ENCODE results near the gene CEP41. TPM values are rescaled to one million over a fixed set of nuclear protein-coding genes. Genes with fewer than 3 reads are reported as not detected.
A peak's percentile ranks its signal among the peaks of the same experiment; 100 is the strongest.

The CEP41 gene
- total and polyA plus RNA-seq, 2 of the 13 experiments (the other 11 are each of a cell fraction or from before 2014, with no cell fraction given), result 8.7 to 9.0 TPM

DNA sequence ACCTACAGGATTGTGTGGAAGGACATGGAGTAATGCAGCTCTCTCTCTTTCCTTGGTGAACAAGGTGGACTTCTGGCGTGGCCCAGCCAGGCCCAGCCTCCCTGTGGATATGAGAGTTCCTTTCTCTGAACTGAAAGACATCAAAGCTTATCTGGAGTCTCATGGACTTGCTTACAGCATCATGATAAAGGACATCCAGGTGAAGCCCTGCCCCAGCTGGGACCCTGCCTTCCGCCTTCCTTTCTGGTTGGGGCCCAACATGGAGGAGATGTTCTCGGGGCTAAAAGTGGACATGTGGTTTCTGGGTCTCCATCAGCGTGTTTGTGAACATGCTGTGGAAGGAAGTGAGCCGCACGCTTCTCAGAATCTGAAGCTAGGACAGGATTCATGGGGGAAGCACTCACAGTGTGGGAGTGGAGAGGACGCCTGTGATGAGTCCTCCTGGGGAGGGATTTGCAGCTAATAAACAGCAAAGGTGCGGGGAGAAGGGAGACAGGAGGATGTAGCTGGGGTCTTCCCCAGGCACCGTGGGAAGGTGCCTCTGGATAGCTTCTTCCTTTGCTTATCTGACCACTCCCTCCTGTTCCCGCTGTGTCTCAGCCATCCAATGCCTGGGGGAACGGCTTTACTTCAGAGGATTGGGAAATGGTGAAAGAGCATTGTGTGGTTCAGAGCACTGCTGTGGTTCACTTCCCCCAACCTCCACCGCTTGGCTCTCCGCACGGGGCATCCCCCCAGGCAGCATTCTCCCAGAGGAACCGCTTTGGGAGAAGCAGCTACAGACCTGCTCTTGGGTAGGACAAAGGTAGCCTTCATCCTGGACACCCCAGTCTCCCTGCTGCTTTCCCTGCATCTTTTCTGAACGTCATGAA lies 90.7 kb downstream of the CEP41 start:
- no peak overlapping the region for H2AFZ ChIP-seq (ENCODE audit: low read length)
- H3K79me2 ChIP-seq (ENCODE audit: insufficient read depth, low read length), result no peaks in the 10 kb centered on the region
- 0 out of 2 replicates have a peak overlapping the region, but pooled peaks have one; percentile 5 for H3K4me2 ChIP-seq (ENCODE audit: low read depth, low read length)
- H3K36me3 ChIP-seq (replicated peaks in 1 of 2; ENCODE audit: control insufficient read depth in 1 of 2, insufficient read depth in 2 of 2, low read length in 2 of 2), result no peaks in the 10 kb centered on the region
- in situ Hi-C loops (cut with HindIII; ENCODE audit: extremely low pct_ligation_motif_present, low pct_unique_long_range_greater_than_20kb) (no loop called here), intact Hi-C loops (cut with micrococcal nuclease; ENCODE audit: unreplicated experiment) (no loop called here)
- H3K27ac ChIP-seq (ENCODE audit: extremely low read length, insufficient read depth, low read length), result no peak overlapping the region
- ATAC-seq, result peak; percentile 14; the same call in 1 of the 3 replicates
- no TSS peak for BruUV-seq (replicated peaks)
- H3K9ac ChIP-seq (ENCODE audit: insufficient read depth, low read depth, low read length), result no peak overlapping the region
- WGBS (ENCODE audit: low lambda C conversion rate), result 39% methylated on average over 11 of the region's 16 CpGs
- H4K20me1 ChIP-seq (ENCODE audit: insufficient read depth, low read length), result no peaks in the 10 kb centered on the region
- no peak for FAIRE-seq
- peaks cover 26% of the 10 kb centered on the region for H3K4me1 ChIP-seq (ENCODE audit: insufficient read depth, low read length)
- TF ChIP-seq SMAD9 (CRISPR knock-in tag; IDR thresholded peaks at IDR 0.05) (no peak), TP53 (CRISPR knock-in tag; conservative IDR thresholded peaks at IDR 0.05) (no peak), E2F5 (CRISPR knock-in tag; conservative IDR thresholded peaks at IDR 0.05) (no peak), PRPF4 (IDR thresholded peaks at IDR 0.05; ENCODE audit: low read depth, low read length, poor library complexity, severe bottlenecking) (no peak)
- peaks cover 5 to 19% of the 10 kb centered on the region in 2 experiments; a peak in 4 of 5 replicates for H3K27me3 ChIP-seq (ENCODE audit: control insufficient read depth in 1 of 2, insufficient read depth in 2 of 2, low read length in 2 of 2)
- no peak overlapping the region for H3K4me3 ChIP-seq (replicated peaks in 1 of 3; ENCODE audit: insufficient read depth in 1 of 3, low read depth in 2 of 3, low read length in 3 of 3)
- POLR2A ChIA-PET, result no interaction called here
- CTCF ChIA-PET (ENCODE audit: low intra/inter-chr PET ratio, low total read pairs), result no interaction called here
- H3K9me3 ChIP-seq (ENCODE audit: low read length), result no peaks in the 10 kb centered on the region
- DNase-seq (ENCODE audit: low spot score), result no peak

DNA sequence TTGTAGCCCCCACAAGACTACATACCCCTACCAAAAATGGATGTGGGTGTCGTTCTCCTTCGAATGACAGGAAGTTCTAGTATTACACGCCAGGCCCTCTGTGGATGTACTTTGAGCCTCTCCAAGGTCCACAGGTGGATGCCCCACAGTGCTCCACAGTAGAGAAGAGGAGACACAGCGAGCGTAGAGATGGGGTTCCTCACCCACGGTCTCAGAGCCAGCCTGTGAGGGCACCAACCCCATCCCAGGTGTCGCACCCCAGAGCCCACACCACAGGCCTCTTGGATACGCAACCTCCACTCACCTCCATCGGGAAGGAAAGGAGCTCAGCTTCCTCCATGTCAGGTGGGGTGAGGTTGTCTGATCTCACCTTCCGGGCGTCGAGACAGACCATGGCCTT lies 93.9 kb downstream of the CEP41 start:
- POLR2A ChIA-PET, result no interaction called here
- CTCF ChIA-PET (ENCODE audit: low intra/inter-chr PET ratio, low total read pairs), result no interaction called here
- peaks cover 5 to 19% of the 10 kb centered on the region in 2 experiments; a peak in 4 of 5 replicates for H3K27me3 ChIP-seq (ENCODE audit: control insufficient read depth in 1 of 2, insufficient read depth in 2 of 2, low read length in 2 of 2)
- ATAC-seq, result no peak
- H3K36me3 ChIP-seq (replicated peaks in 1 of 2; ENCODE audit: control insufficient read depth in 1 of 2, insufficient read depth in 2 of 2, low read length in 2 of 2), result no peaks in the 10 kb centered on the region
- H4K20me1 ChIP-seq (ENCODE audit: insufficient read depth, low read length), result no peaks in the 10 kb centered on the region
- no peak overlapping the region for H3K4me3 ChIP-seq (replicated peaks in 1 of 3; ENCODE audit: insufficient read depth in 1 of 3, low read depth in 2 of 3, low read length in 3 of 3)
- H3K27ac ChIP-seq (ENCODE audit: extremely low read length, insufficient read depth, low read length), result no peak overlapping the region
- H3K4me2 ChIP-seq (ENCODE audit: low read depth, low read length), result no peak overlapping the region
- intact Hi-C loops (cut with micrococcal nuclease; ENCODE audit: unreplicated experiment), result no loop called here
- no TSS peak for BruUV-seq (replicated peaks)
- H3K79me2 ChIP-seq (ENCODE audit: insufficient read depth, low read length), result no peaks in the 10 kb centered on the region
- peaks cover 26% of the 10 kb centered on the region for H3K4me1 ChIP-seq (ENCODE audit: insufficient read depth, low read length)
- no peak overlapping the region for H2AFZ ChIP-seq (ENCODE audit: low read length)
- in situ Hi-C loops (cut with HindIII; ENCODE audit: extremely low pct_ligation_motif_present, low pct_unique_long_range_greater_than_20kb), result no loop called here
- no peak for TF ChIP-seq ETV6 (CRISPR knock-in tag; conservative IDR thresholded peaks at IDR 0.05)
- TF ChIP-seq RXRA (CRISPR knock-in tag; IDR thresholded peaks at IDR 0.05), result no peak
- no peak for TF ChIP-seq EED (CRISPR knock-in tag; IDR thresholded peaks at IDR 0.05)
- H3K9me3 ChIP-seq (ENCODE audit: low read length), result no peaks in the 10 kb centered on the region
- DNase-seq (ENCODE audit: low spot score), result no peak
- 63% methylated on average over 7 of the region's 12 CpGs for WGBS (ENCODE audit: low lambda C conversion rate)
- FAIRE-seq, result no peak
- no peak overlapping the region for H3K9ac ChIP-seq (ENCODE audit: insufficient read depth, low read depth, low read length)

Measured in HepG2 (cell line).